IPS DF 6.9 (cell line): ENCODE measurements around the gene HSP90B1.

Source experiments
- DNase-seq: peaks from one replicate; pipeline ENCODE4 v3.0.0-alpha.2; 2013; ENCODE audit warnings: low read depth, low spot score
- H3K27ac ChIP-seq: one replicate; pipeline ENCODE4 v1.5.1; 2013; ENCODE audit warnings: low read length, control low read depth
- H3K27me3 ChIP-seq: 2 replicates; pipeline ENCODE4 v1.6.1; 2013; ENCODE audit warnings: mild to moderate bottlenecking, low read length; ENCODE audit not compliant: control insufficient read depth, insufficient read depth
- H3K36me3 ChIP-seq: 2 replicates; pipeline ENCODE4 v1.6.1; 2013; ENCODE audit warnings: low read length; ENCODE audit not compliant: control insufficient read depth, insufficient read depth
- H3K4me1 ChIP-seq: 2 replicates; pipeline ENCODE4 v1.6.1; 2013; ENCODE audit warnings: low read length; ENCODE audit not compliant: control insufficient read depth, insufficient read depth
- H3K4me3 ChIP-seq: 2 replicates; pipeline ENCODE4 v1.5.1; 2013; ENCODE audit warnings: mild to moderate bottlenecking, low read length
- H3K9me3 ChIP-seq: 2 replicates; pipeline ENCODE4 v1.6.1; 2013; ENCODE audit warnings: low read length, inconsistent platforms; ENCODE audit not compliant: control insufficient read depth, insufficient read depth
- WGBS: extraction: QIAGEN DNeasy Blood & Tissue Kit; methylation state at CpG from one replicate; pipeline ENCODE4 v1.1.7; 2013; ENCODE audit warnings: mixed read lengths, missing lambda C conversion rate; ENCODE audit not compliant: insufficient read length, insufficient coverage; 5-methylcytosine and 5-hydroxymethylcytosine counted together

Gene HSP90B1

DNA sequence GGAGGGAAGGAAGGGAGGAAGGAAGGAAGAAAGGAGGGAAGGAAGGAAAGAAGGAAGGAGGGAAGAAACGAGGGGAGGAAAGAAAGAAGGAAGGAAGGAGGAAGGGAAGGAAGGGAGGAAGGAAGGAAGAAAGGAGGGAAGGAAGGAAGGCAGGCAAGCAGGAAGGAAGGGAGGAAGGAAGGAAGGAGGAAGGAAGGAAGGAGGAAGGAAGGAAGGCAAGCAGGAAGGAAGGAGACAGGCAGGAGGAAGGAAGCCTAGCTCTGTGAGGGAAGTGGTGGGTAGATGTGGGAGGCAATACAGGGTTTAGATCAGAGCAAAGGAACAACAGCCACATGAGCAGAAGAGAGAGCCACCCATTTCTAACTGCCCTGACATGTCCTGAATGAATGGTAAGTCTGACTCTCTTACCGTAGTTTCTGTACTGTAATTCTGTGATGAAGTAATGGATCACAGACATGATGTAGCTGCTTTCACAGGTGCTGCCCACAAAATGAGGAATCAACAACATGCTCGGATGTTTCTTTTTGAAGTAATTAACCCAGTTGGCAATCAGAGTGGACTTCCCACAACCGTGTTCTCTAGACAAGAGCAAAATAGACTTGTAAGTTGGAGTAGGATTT, 24.4 kb upstream of the HSP90B1 start:
- Histone ChIP-seq H3K27ac (no peak overlapping the region), H3K27me3 (no peaks in the 10 kb centered on the region), H3K4me1 (no peaks in the 10 kb centered on the region), H3K9me3 (no peaks in the 10 kb centered on the region), H3K36me3 (no peaks in the 10 kb centered on the region), H3K4me3 (no peak overlapping the region)
- no peak for DNase-seq
- no CpG with 5 or more reads among the region's 4 CpGs for WGBS

DNA sequence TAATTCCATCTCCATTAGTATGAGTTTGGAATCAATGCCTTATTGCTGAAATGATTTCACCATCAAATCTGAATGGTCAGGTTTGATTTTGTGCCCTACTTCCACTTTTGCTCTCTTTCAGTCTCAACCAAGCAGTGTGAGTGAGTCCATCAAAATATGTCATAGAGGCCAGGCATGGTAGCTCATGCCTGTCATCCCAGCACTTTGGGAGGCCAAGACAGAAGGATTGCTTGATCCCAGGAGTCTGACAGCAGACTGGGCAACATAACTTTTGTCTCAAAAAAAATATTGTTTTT, 22.0 kb upstream of the HSP90B1 start:
- Histone ChIP-seq H3K9me3 (no peaks in the 10 kb centered on the region), H3K27me3 (no peaks in the 10 kb centered on the region), H3K4me1 (no peaks in the 10 kb centered on the region), H3K36me3 (no peaks in the 10 kb centered on the region), H3K4me3 (no peak overlapping the region), H3K27ac (no peak overlapping the region)
- no peak for DNase-seq

DNA sequence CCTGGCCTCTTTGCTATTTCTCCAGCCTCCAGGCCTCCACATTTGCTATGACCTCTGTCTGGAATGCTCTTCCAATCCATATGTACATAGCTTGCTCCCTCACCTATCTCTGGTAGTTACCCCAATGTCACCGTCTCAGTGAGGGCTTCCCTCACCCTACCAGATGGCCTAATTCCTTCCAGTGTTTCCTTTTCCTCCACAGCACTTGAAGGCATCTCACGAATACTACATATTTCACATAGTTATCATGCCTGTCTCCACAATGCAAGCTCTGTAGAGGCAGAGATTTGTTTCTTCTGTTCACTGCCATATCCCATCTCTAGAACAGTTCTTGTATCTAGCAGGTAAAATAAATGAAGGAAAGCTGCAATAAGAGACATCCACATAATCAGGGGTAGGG, 21.3 kb upstream of the HSP90B1 start:
- WGBS = no CpG with 5 or more reads among the region's 2 CpGs
- Histone ChIP-seq H3K4me3 (no peak overlapping the region), H3K9me3 (no peaks in the 10 kb centered on the region)

DNA sequence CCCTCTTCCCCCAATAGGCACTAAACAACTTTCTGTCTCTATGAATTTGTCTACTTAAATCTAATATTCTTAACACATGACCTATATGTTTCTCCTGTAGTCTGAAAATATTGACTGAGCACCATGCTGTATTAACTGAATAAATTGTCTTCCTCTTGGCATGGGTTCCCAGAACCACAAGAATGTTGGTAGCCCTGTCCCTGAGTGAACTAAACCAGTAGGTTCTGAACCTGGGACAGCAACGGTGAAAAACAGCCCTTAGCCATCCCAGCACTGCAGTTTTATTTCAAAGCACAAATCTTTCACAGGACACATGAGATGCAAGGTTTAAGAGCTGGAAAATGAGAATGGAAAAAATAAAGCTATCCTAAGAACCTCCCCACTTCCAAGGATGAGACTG, 20.4 kb upstream of the HSP90B1 start:
- no CpG with 5 or more reads among the region's 1 CpG for WGBS
- Histone ChIP-seq H3K4me1 (no peaks in the 10 kb centered on the region), H3K9me3 (no peaks in the 10 kb centered on the region), H3K4me3 (no peak overlapping the region), H3K36me3 (no peaks in the 10 kb centered on the region), H3K27ac (no peak overlapping the region), H3K27me3 (no peaks in the 10 kb centered on the region)
- DNase-seq = no peak

More for the DNA sequence above, 21.3 kb upstream of the HSP90B1 start:
- H3K4me1 ChIP-seq = no peaks in the 10 kb centered on the region
- no peak overlapping the region for H3K27ac ChIP-seq
- H3K27me3 ChIP-seq = no peaks in the 10 kb centered on the region
- DNase-seq = no peak
- no peaks in the 10 kb centered on the region for H3K36me3 ChIP-seq

DNA sequence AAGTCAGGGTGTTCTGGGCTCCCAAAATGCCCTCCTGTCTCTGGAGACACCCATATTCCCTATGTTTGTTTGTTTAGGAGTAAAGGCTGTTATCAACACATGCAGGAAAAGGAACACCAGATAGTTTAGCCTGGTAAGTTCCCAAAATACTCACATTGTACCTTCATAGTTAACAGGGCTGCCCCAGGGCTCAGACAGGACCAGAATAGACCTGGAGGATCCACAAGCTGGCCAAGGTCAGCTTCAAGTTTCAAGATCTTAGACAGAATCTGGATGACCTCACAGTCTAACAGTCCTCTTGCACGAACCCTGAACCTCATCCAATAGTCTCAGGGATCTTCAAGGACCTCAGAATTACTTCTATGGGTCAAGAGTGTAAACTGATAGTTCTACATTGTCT, 18.1 kb upstream of the HSP90B1 start:
- H3K4me1 ChIP-seq = no peaks in the 10 kb centered on the region
- no peak for DNase-seq
- H3K4me3 ChIP-seq = no peak overlapping the region
- no peaks in the 10 kb centered on the region for H3K27me3 ChIP-seq
- WGBS = no CpG with 5 or more reads among the region's 1 CpG
- H3K9me3 ChIP-seq = no peaks in the 10 kb centered on the region
- H3K36me3 ChIP-seq = no peaks in the 10 kb centered on the region
- H3K27ac ChIP-seq = no peak overlapping the region

DNA sequence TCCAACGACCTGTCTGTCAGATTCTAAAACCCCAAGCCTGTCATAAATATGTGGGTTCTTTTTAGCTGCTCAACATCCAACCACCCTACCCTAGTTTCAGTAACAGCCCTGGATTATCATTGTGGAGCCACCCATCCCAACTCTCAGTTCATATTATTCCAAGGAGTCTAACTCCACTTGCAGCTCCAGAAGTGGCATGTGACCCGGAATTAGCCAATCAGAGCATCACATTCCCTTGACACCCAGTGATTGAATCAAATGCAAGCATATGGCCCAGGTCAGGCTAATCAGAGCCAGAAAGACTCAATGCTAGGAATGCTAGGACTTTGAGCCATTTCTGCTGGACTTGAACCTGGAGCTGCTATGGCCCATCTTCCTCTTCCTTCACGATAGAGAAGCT, 17.1 kb upstream of the HSP90B1 start:
- no peaks in the 10 kb centered on the region for H3K27me3 ChIP-seq
- H3K27ac ChIP-seq = no peak overlapping the region
- no CpG with 5 or more reads among the region's 3 CpGs for WGBS
- H3K36me3 ChIP-seq = no peaks in the 10 kb centered on the region
- H3K4me1 ChIP-seq = no peaks in the 10 kb centered on the region
- no peaks in the 10 kb centered on the region for H3K9me3 ChIP-seq
- DNase-seq = no peak
- no peak overlapping the region for H3K4me3 ChIP-seq

DNA sequence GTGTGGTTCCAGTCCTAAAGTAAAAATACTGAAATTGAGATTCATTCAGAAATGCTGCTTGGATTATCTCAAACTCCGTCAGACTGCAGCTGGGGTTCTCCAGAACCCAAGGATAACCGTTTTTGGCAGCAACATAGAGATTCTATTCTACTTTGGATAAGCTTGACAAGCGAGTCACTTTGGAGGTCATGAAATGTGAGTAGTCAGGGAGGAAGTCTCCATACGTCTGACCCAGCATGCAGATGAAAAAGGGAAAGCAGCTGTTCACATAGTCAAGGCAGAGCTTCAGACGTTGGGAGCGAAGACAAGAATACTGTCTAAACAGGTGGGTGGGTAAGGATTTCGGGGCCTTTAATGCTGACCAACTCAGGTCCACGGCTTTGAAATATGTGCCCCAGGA, 14.9 kb upstream of the HSP90B1 start:
- no peaks in the 10 kb centered on the region for H3K9me3 ChIP-seq
- no peaks in the 10 kb centered on the region for H3K27me3 ChIP-seq
- no peaks in the 10 kb centered on the region for H3K36me3 ChIP-seq
- no CpG with 5 or more reads among the region's 8 CpGs for WGBS
- H3K27ac ChIP-seq = no peak overlapping the region
- no peak overlapping the region for H3K4me3 ChIP-seq
- no peaks in the 10 kb centered on the region for H3K4me1 ChIP-seq
- no peak for DNase-seq

DNA sequence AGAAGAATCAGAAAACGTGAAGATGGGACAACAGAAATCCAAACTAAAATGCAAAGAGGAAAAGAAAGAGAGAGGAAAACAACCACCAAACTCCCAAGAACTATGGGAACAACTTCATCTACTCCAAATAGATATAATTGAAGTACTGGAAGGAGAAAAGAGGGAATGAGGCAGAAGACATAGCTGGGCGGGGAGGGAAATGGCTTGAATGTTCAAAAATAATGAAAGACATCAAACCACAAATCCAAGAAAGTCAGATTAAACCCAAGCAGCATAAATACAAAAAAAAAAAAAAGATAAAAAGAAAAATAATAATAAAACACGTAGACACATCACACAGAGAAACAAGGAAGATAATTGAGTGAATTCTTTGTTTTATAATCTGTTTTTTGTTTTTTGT, 12.3 kb upstream of the HSP90B1 start:
- DNase-seq = no peak
- H3K9me3 ChIP-seq = no peaks in the 10 kb centered on the region
- no peak overlapping the region for H3K4me3 ChIP-seq
- no peaks in the 10 kb centered on the region for H3K4me1 ChIP-seq
- no peaks in the 10 kb centered on the region for H3K36me3 ChIP-seq
- WGBS = no CpG with 5 or more reads among the region's 3 CpGs
- H3K27ac ChIP-seq = no peak overlapping the region
- no peaks in the 10 kb centered on the region for H3K27me3 ChIP-seq

DNA sequence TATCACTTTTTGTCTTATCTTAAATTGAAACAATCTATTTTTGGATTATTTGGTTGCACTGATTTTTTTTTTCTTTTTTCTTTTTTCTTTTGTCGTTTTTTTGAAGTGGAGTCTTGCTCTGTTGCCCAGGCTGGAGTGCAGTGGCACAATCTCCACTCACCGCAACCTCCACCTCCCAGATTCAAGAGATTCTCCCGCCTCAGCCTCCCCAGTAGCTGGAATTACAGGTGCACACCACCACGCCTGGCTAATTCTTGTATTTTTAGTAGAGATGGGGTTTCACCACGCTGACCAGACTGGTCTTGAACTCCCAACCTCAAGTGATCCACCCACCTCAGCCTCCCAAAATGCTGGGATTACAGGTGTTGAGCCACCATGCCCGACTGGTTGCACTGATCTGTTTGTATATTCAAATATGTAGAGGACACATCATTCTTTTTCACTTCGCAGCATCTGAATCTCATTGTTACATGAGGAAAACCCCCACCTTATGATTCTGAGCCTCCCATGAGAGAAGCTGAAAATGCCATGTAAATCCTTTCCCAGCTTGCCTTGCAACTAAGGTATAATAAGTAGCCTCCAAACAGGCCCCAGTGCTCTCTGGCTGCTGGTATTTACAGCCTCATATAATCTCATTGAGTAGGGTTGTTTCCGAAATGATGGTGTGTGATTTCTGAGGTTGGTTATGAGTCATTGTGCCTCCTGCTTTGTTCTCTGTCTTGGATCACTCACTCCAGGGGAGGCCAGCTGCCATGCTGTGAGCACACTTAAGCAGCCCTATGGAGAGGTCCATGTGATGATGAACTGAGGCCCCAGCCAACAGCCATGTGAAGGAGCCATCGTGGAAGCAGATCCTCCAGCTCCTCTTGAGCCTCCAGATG, 5.2 kb upstream of the HSP90B1 start:
- Histone ChIP-seq H3K9me3 (no peaks in the 10 kb centered on the region), H3K4me1 (peaks cover 2% of the 10 kb centered on the region; the same call in 1 of the 2 replicates), H3K36me3 (no peaks in the 10 kb centered on the region), H3K27me3 (no peaks in the 10 kb centered on the region), H3K4me3 (no peak overlapping the region), H3K27ac (no peak overlapping the region)
- no peak for DNase-seq
- no CpG with 5 or more reads among the region's 9 CpGs for WGBS

DNA sequence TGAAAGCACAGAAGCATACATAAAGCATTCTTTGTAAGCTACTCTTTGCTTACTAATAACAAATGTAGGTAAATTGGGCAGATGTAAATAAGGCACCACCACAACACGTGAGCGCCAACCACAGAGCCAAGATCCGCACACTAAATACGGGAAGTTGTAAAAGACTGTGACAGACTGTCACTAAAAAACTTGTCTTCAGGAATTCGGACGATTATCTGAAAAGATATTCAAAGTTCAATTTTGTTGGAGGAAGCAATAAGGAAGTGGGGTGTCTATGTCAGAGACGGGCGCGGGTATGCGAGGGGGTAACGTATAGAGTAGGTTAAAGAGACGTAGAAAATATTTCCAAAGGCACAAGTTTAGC, 1.5 kb upstream of the HSP90B1 start:
- Histone ChIP-seq H3K4me3 (peak overlapping the region; percentile 61; the same call in 1 of the 2 replicates), H3K27ac (no peak overlapping the region), H3K9me3 (no peaks in the 10 kb centered on the region), H3K36me3 (0 out of 2 replicates have a peak, but pooled peaks cover 5% of the 10 kb centered on the region), H3K27me3 (no peaks in the 10 kb centered on the region), H3K4me1 (peaks cover 2% of the 10 kb centered on the region; the same call in 1 of the 2 replicates)
- no peak for DNase-seq
- whole genome bisulfite sequencing = no CpG with 5 or more reads among the region's 12 CpGs
